SK-MEL-5 (cell line): ENCODE measurements around the gene GUCD1. TPM values are rescaled to one million over a fixed set of nuclear protein-coding genes. Genes with fewer than 3 reads are reported as not detected.

Experiments
- DNase-seq: peaks from one replicate; pipeline ENCODE4 v3.0.0-alpha.2; 2016; ENCODE audit warnings: low read depth, low spot score
- in situ Hi-C: cut with HindIII; loops from 2 replicates; pipeline ENCODE4 v1.10.0; 2016; ENCODE audit warnings: low sequenced_read_pairs, high pct_unique_total_duplicates, low pct_unique_long_range_greater_than_20kb
- total RNA-seq: library from RNA; depleted of rRNA; stranded (reverse); fragments of >200 nt; shearing (Covaris generic); gene quantifications from 2 replicates; pipeline ENCODE4 v1.2.3, GENCODE V29; 2014

The GUCD1 gene
- total RNA-seq, 1 experiment from 2014 or later: 141 TPM

DNA sequence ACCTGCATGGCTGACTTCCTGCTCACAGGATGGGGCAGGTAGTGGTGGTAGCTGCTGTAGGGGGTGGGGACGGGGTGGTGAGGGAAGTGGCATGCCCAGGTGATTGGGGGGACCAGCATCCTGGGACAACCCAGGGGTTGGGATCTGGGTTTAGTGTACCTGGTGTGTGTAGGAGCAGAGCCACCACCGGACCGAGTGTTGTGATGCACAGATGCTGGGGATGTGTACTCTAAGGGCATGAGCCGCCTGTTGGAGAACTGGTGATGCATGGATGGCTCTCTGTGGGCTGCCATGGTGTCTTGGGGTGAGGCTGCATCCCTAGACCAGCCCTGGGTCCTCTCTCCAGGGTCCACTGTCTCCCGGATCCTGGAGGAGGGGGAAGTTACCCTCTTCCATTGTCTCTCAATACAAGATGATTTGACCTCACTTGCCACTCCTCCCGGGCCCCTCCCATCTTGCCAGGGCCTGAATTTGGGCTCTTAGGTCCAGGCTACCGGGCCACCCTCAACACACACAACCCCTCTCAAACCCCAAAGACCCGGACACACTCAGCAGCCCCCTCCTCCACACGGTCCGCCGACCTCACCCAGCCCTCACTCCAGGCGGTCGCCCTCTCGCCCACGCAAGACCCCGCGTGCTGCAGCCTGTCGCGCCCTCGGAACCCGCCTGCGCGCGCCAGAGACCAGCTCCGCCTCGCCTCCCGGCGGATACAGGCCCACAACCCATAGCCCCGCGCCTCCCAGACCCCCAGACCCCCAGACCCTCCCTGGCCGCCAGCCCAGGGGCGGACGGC lies 37.3 kb upstream of the GUCD1 start:
- DNase-seq: peak; percentile 38
- in situ Hi-C loops: no loop called here

DNA sequence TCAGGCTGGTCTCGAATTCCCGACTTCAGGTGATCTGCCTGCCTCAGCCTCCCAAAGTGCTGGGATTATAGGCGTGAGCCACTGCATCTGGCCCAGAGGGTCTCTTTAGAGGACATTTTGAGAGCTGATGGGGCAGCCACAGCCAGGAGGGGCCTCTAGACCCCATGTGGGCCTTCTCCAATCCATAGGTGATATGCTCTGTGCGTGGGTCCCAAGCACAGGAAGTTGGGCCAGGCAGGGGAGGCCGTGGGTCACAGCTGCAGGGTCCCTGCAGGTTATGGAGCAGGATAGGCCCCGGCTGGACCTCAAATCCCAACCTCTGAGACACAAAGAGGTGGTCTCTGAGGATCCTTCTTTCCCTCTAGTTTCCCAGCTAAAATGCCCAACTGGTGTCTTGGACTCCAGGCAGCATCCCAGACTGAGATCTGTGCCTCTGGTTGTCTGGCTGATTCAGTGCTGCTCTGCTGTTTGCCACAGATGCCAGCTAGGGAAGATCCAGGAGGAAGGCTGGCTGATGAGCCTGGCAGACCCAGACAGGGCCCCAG lies 36.4 kb upstream of the GUCD1 start:
- in situ Hi-C loops: no loop called here
- DNase-seq: no peak

DNA sequence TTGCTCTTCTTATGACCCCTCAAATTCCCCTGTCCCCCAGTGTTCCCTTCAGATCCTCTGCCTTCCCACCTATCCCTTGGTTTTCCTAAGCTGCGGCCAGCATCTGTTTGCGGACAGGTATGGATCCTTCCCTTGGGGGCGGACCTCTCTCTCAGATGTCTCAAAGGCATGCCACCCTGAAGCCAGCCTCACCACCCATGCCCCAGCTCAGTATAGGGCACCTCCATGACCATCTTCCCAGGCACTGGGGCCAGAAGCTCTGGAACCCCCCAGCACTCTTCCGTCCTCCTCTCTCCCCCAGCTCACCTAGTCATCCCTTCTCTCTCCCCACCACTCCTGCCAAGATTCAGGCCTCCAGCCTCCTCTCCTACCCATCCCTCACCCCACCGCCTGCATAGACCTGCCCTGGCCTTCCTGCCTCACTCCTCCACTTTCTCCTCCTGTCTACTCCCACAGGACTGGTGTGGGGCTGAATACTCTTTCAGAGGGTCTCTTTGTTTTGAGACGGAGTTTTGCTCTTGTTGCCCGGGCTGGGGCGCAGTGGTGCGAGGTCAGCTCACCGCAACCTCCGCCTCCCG lies 35.7 kb upstream of the GUCD1 start:
- no peak for DNase-seq
- in situ Hi-C loops: no loop called here

DNA sequence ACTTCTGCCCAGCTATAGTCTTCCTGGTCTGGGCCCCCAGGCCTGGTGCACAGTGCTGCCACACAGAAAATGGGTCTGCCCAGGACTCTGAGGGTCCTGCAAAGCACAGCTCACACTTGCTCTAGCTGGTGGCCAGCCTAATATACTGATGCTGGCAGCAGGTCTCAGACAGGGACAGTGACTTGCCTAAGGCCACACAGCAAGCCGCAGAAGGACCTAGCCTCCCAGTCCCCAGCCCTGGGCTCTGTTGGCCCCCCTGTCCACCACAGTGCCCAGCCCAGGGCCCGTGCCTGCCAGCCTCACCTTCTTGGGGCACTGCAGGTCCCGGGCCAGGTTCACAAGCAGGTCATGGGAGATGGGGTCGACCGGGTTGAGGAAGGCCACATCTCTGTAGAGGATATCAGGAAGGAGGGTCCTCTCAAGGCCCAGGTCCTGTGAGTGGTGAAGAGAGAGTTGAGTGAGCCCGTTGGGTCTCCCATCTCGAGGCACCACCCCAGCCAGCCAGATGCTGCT lies 34.6 kb upstream of the GUCD1 start:
- no peak for DNase-seq
- in situ Hi-C loops: no loop called here

DNA sequence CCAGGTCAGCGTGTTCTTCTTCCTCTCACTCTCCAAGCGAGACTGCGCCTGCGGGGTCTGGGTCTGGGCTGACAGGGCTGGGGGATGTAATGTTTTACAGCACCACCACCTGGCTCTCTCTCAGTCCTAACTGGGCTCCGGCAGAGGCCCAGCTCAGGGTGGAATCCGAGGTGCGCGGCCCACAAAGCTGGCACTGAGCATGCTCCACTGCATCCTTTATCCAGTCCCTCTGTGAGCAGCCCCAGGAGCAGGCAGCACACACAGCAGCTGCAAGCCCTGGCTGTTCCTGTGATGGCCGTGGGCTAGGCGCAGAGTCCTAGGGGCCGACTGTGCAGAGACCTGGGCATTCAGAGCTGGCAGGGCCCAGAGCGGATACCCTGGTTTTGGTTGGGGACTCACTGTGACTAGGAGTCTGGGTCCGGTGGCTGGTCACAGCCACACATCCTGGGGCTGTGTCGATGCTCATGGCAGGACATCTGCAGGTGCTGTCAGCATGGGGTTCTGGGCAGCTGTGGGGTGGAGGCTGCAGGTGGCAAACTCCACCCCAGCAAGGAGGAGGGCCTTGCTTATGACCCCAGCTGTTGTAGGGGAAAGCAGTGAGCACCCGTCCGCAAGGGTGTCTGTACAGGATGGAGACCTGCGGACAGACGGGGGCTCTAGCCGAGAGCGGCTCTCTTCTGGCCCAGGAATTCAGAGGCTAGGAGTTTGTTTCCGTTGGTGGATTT lies 34.0 kb upstream of the GUCD1 start:
- DNase-seq: no peak
- in situ Hi-C loops: no loop called here

DNA sequence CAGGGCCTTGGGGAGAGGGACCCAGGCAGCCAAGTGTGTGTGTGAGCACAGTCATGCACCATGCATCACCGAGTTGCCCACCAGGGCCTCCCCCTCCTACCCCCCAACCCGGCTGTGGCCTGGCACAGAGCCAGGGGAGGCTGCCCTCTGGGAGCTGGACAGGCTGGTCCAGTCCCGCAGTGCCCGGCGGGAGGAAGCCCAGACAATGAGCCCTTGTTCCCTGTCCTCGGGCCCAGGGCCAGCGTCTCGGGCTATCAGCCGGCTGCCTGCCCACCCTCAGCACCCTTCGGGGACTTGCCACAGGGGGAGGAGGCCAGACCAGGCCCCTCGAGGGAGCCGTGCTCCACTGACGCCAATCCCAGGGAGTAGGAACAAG lies 33.4 kb upstream of the GUCD1 start:
- peak; percentile 39 for DNase-seq
- in situ Hi-C loops: no loop called here

DNA sequence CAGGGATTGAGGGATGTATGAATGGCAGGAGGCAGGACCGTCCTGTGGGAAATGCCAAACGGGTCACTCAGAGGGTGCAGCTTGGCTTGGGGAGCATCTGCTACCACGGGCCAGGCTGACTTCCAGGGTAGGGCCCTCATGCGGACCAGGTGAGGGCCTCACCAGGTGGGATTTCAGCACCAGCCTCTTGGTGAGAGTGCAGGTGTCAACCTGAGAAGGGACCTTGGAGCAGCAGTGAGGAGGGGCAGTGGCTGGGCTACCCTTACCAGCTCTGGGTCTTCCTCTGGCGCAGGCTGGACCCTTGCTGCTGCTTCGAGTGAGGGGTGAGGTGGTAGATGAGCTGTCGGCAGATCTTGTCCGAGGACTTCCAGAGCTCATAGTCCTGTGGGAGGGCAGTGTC lies 33.0 kb upstream of the GUCD1 start:
- no peak for DNase-seq
- in situ Hi-C loops: no loop called here

DNA sequence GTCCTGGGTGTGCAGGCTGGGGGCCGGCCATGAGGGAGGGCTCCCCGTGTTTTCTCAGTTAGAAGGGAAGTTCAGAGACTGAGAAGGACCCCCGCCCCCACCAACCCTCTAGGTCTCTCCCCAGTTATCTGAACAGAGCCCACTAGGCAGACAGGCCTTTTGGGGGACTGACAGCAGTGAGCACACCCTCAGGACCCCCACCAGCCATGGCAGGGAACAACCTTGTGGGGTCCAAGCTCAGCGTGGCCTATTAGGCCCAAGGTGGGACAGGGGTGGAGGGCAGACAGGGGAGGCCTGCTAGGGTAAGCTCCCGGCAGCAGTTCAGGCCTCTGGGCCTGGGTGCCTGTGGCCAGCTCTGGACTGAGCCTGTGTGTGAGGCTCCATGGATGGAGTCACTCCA lies 32.3 kb upstream of the GUCD1 start:
- in situ Hi-C loops: no loop called here
- DNase-seq: no peak

DNA sequence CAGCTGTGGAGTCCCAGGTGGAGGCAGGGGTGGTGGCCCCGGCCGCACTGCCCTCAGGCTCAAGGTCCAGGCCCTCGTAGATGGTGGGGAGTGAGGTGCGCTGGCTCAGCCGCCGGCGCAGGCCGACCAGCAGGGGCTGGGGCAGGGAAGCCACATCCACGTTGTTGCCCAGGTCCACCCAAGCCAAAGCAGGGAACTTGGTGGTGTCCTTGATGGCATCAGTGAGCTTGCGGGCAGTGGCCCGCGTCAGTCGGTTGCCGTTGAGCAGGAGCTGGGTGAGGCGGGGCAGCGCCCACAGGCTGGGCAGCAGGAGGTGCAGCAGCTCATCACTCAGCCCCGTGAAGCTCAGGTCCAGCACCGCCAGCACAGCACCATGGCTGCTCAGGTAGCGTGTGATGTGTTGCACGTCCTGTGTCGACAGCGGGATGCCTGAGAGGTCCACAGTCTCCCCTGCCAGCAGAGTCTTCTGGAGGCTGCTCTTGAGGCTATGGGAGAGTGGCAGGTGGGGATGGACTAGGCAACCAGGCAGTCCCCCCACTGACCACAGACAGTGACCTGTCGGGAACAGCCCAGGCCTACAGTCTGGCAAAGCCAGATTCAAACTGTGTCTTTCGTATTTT lies 31.1 kb upstream of the GUCD1 start:
- in situ Hi-C loops: no loop called here
- DNase-seq: no peak

DNA sequence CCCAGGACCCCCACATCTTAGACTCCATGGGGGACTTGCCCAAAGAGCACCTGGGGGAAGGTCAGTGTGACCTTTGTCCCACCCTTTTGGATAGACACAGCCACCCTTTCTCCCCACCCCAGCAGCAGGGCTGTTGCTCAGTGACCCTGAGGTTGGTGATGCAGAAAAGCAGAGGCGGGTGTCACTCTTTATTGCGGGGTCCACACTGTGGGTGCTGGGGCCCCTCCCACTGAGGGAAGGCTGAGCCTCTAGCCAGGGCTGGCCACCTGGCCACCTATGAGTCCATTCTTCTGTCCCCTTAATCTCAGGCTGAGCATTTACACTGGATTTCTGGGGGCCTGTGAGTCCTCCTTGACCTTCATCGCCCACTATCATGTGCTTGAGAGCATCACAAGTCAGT lies 30.5 kb upstream of the GUCD1 start:
- in situ Hi-C loops: no loop called here
- no peak for DNase-seq

DNA sequence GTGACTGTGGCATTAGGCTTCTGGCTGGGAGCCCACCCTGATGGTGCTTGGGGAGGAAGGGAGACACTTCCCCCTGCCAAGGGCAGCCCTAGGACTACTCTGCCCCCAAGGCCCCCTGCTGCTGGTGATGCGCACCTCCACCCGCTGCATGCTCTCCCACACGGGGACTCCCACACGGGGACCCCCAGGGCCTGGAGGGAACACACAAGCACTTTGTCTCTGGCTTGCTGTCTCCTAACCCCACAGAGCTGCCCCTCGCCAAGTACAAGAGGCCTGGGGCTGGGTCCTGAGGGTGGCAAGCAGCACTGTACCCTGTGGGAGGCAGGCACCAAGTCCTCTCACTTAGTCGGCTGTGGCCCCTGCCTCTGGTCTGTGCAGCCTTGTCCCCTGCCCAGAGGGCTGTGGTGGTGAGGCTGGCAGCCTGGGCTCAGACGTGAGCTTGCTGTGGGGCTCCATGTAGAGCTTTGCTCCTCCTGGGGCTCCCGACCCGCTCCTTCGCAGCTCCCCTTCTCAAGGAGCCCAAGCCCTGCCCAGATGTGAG lies 30.0 kb upstream of the GUCD1 start:
- no peak for DNase-seq
- in situ Hi-C loops: no loop called here

DNA sequence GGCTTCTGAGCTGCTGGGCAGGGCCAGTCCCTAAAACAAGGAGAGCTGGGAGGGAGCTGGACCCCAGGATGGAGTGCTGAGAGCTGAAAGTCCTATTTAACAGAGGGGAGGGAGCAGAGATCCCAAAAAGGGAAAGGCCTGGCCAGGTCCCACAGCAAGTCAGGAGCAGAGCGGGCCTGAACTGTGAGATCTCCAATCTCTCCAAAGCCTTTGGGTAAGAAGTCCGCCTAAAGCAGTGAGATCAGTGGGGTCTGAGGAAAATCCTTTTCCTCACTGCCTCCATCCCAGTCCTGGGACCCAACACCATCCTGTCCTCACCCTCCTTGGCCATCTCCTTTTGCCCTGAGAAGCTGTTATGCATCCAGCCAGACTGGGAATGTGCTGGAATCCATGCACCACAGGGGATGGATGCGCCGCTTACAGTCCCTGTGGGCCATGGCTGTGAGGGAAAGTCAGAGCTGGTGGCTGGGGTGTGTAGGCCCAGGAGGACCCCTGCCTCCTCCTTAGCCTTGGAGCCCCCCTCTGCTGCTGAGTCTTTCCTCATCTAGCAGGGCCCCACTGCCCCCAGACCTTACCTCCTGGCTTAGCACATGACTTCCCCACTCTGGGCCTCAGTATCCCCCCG lies 29.3 kb upstream of the GUCD1 start:
- in situ Hi-C loops: no loop called here
- DNase-seq: no peak

DNA sequence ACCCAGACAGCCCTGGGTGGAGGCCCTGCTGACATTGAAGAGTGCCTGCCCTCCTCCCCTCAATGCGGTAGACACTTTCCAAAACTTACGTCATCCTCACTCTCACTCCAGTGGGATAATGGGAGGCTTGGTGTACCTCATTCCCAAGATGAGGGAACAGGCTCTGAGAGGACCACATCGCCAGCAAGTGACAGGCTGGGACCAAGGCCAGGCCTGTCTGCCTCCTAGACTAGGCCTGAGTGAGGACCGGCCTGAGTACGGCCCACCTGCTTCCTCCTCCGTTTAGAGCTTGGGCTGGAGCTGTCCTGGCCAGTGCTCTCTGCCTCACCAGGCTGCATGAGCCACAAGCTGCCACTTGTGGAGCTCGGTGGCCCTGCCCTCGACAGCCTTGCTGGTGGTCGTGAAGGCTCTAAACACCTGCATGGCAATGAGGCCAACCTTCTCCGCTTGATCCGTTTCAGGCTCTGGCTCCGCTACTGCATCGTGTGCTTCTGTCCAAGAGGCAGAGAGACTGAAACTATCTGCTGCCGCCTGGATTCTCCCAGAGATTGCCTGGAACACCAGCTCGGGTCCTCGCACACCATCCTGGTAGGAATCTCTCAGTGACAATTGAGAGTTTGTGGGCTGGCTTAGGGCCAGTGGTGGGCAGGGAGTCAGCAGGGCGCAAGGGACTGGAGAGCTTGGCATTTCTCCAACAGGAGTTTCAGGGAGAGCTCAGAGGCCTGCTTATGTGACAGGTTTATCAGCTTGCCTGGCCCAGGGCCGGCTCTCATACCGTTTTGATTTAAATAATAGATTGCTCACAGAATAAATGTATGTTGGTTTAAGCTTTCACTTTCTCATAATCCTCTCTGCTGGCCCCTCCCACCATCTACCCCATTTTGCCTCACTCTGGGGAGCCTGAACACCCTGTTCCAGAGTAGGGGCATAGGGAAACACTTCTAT lies 28.6 kb upstream of the GUCD1 start:
- in situ Hi-C loops: no loop called here
- no peak for DNase-seq

DNA sequence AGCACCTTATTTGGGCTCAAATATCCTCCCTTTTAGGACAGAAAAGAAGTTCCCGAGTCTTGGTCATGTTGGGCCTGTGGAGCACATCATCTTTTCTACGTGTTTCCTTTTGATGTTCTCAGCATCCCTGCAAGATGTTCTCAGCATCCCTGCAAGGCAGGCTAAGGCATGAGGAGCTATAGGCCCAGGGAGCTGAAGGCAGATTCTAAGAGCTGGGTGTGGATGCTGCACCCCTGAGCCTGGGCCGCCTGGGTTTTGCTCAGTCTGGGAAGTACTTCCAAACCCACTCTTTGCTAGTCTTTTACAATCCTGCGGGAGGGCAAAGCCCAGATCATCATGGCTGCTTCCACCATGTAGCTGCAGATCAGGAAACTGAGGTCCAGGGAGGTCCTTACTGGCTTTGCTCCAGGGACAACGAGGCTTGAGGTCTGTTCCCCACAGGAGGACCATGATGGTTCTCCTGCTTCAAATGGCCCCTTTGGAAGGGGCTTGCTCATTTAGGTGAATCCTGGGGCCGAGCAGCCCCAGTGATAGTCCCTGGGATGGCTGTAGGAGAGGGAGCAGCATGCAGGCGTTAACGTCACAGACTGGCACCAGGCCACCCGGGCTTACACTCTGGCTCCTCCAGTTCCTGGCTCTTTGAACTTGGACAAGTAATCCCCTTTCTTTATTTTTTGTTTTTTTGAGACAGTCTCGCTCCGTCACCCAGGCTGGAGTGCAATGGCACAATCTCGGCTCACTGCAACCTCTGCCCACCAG lies 27.3 kb upstream of the GUCD1 start:
- DNase-seq: no peak
- in situ Hi-C loops: no loop called here

DNA sequence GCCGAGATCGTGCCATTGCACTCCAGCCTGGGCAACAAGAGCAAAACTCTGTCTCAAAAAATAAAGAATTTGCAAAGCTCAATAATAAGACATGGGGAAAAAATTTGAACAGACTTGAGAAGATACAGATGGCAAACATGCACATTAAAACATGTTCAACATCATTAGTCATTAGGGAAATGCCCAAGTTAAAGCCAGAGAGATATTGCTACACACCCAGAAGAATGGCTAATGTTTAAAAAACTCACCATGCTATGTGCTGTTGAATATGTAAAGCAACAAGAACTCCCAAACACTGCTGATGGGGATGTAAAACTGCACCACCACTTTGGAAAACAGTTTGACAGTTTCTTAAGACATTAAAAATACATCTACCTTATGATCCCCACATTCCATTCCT lies 25.3 kb upstream of the GUCD1 start:
- DNase-seq: no peak
- in situ Hi-C loops: no loop called here

DNA sequence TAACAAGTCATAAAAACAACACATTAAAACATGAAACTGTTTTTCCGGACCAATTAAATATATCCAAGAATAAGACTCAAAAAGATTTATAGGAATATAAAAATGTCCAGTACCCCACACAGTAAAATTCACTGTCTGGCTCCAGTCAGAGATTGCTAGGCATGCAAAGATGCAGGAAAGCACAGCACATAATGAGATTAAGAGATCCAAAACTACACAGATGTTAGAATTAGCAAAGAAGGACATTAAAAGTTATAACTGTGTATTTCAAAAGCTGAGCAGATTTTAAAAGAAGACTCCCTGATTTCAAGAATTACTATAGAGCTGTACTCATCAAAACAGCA lies 24.3 kb upstream of the GUCD1 start:
- no peak for DNase-seq
- in situ Hi-C loops: no loop called here
